Neural crest cell (in vitro differentiated cells): ENCODE results near the gene DCHS1. TPM values are rescaled to one million over a fixed set of nuclear protein-coding genes. Genes with fewer than 3 reads are reported as not detected.

ENCODE experiments used
- DNase-seq: peaks from one replicate; pipeline ENCODE4 v3.0.0; 2021; ENCODE audit warnings: low read depth, mixed read lengths, low spot score
- H3K27ac Mint-ChIP-seq: one replicate; pipeline ENCODE4 v1.8.0; 2021; ENCODE audit warnings: mild to moderate bottlenecking, mixed read lengths; ENCODE audit not compliant: unreplicated experiment
- H3K27me3 Mint-ChIP-seq: 2 replicates; pipeline ENCODE4 v1.8.0; 2021; ENCODE audit warnings: low read depth, mild to moderate bottlenecking, mixed read lengths
- H3K36me3 Mint-ChIP-seq: 2 replicates; pipeline ENCODE4 v1.8.0; 2021; ENCODE audit warnings: low read depth, mild to moderate bottlenecking, mixed read lengths
- H3K4me1 Mint-ChIP-seq: 2 replicates; pipeline ENCODE4 v1.8.0; 2021; ENCODE audit warnings: mixed read lengths
- H3K4me3 Mint-ChIP-seq: one replicate; pipeline ENCODE4 v1.8.0; 2021; ENCODE audit warnings: mild to moderate bottlenecking, mixed read lengths
- H3K9me3 Mint-ChIP-seq: 2 replicates; pipeline ENCODE4 v1.8.0; 2021; ENCODE audit warnings: mixed read lengths
- CTCF ChIP-seq: fragments of 200-600 bp; sonication (generic); conservative IDR thresholded peaks from 2 replicates; pipeline ENCODE4 v1.5.0; 2021; ENCODE audit warnings: antibody characterized with exemption, mild to moderate bottlenecking
- total RNA-seq: library from RNA; stranded (reverse); gene quantifications from 2 replicates; pipeline ENCODE4 v1.2.1, GENCODE V29; 2021

The DCHS1 gene
- total RNA-seq, 1 donor from 2014 or later = 40.4 TPM

GRCh38 chr11:6650104-6650503, 5.5 kb downstream of the DCHS1 start:
- Mint-ChIP-seq H3K27me3 (peaks cover 2% of the 10 kb centered on the region), H3K36me3 (no peaks in the 10 kb centered on the region), H3K4me1 (no peaks in the 10 kb centered on the region), H3K4me3 (no peak overlapping the region), H3K9me3 (no peaks in the 10 kb centered on the region), H3K27ac (no peak overlapping the region)
- TF ChIP-seq CTCF = no peak
- DNase-seq = no peak

- H3K27me3 Mint-ChIP-seq = peaks cover 2% of the 10 kb centered on the region
- H3K27ac Mint-ChIP-seq = no peak overlapping the region
- no peak overlapping the region for H3K4me3 Mint-ChIP-seq
- no peaks in the 10 kb centered on the region for H3K36me3 Mint-ChIP-seq
- no peak for TF ChIP-seq CTCF
- H3K9me3 Mint-ChIP-seq = no peaks in the 10 kb centered on the region
- no peak for DNase-seq
- no peaks in the 10 kb centered on the region for H3K4me1 Mint-ChIP-seq
These were observed 7.1 kb downstream of the DCHS1 start for GRCh38 chr11:6648501-6648900.

GRCh38 chr11:6647836-6648235, 7.8 kb downstream of the DCHS1 start:
- Mint-ChIP-seq H3K4me1 (no peaks in the 10 kb centered on the region), H3K36me3 (no peaks in the 10 kb centered on the region), H3K9me3 (no peaks in the 10 kb centered on the region), H3K27me3 (peaks cover 2% of the 10 kb centered on the region), H3K27ac (no peak overlapping the region), H3K4me3 (no peak overlapping the region)
- no peak for DNase-seq
- TF ChIP-seq CTCF = no peak

GRCh38 chr11:6646918-6647679, 8.5 kb downstream of the DCHS1 start:
- Mint-ChIP-seq H3K36me3 (no peaks in the 10 kb centered on the region), H3K9me3 (no peaks in the 10 kb centered on the region), H3K27me3 (peaks cover 2% of the 10 kb centered on the region), H3K27ac (no peak overlapping the region), H3K4me3 (no peak overlapping the region), H3K4me1 (no peaks in the 10 kb centered on the region)
- DNase-seq = no peak
- no peak for TF ChIP-seq CTCF

GRCh38 chr11:6646576-6646917, 9.1 kb downstream of the DCHS1 start:
- peaks cover 2% of the 10 kb centered on the region for H3K27me3 Mint-ChIP-seq
- TF ChIP-seq CTCF = no peak
- no peaks in the 10 kb centered on the region for H3K9me3 Mint-ChIP-seq
- DNase-seq = no peak
- no peak overlapping the region for H3K4me3 Mint-ChIP-seq
- H3K27ac Mint-ChIP-seq = no peak overlapping the region
- H3K36me3 Mint-ChIP-seq = no peaks in the 10 kb centered on the region
- no peaks in the 10 kb centered on the region for H3K4me1 Mint-ChIP-seq
